HepG2 (cell line): ENCODE data around the gene ZNF333. TPM values are rescaled to one million over a fixed set of nuclear protein-coding genes. Genes with fewer than 3 reads are reported as not detected.

ENCODE experiments used
- ATAC-seq: fragments of 200-7000 bp; cut with Tn5 transposase; 3 replicates; pipeline ENCODE4 v1.9.1; 2020; ENCODE audit warnings: mild to moderate bottlenecking, moderate library complexity
- BruUV-seq: library from RNA; stranded (reverse); fragments of 400-500 nt; replicated peaks from 2 replicates; lab custom pipeline; 2021; lab: Mats Ljungman, UMichigan
- CTCF ChIA-PET: fragments of 300-600 bp; formaldehyde crosslinking; extraction: SDS; loops from one replicate; lab custom pipeline; 2021; ENCODE audit warnings: low total read pairs, inconsistent platforms, low intra/inter-chr PET ratio; lab: Yijun Ruan, JAX
- POLR2A ChIA-PET: fragments of 350-600 bp; sonication (Branson Sonifier 250); formaldehyde crosslinking; loops from one replicate; lab custom pipeline; 2020; ENCODE audit warnings: antibody characterized with exemption, inconsistent platforms; lab: Yijun Ruan, JAX
- DNase-seq: peaks from one replicate; pipeline ENCODE4 v3.0.0-alpha.2; 2015; ENCODE audit warnings: low spot score
- FAIRE-seq: peaks from 3 replicates; lab custom pipeline; 2011; peaks lifted over from hg19 to GRCh38; lab: Jason Lieb, UNC
- H2AFZ ChIP-seq: one replicate; pipeline ENCODE4 v1.6.1; 2011; ENCODE audit warnings: low read length, inconsistent platforms
- H3K27ac ChIP-seq: fragments of 300-600 bp; 3 replicates; pipeline ENCODE4 v1.8.0; 2011; ENCODE audit warnings: mixed run types, mild to moderate bottlenecking, mixed read lengths, low read length, inconsistent platforms; ENCODE audit not compliant: insufficient read depth; ENCODE audit errors: extremely low read length
- H3K27me3 ChIP-seq, 2 experiments: fragments of 200-600 bp in 1 of 2; 2 replicates in 1 of 2; 3 replicates in 1 of 2; pipeline versions ENCODE4 v1.6.0 to v1.8.0; 2011; ENCODE audit warnings: low read length in 2 of 2, mild to moderate bottlenecking in 2 of 2, moderate library complexity in 2 of 2, inconsistent platforms in 1 of 2; ENCODE audit not compliant: insufficient read depth in 2 of 2, control insufficient read depth in 1 of 2
- H3K36me3 ChIP-seq, 2 experiments: fragments of 200-600 bp in 1 of 2; replicated peaks in 1 of 2; 2 replicates in 1 of 2; 3 replicates in 1 of 2; pipeline versions ENCODE4 v1.5.1 to v1.8.0; 2011; ENCODE audit warnings: low read length in 2 of 2, inconsistent platforms in 1 of 2; ENCODE audit not compliant: insufficient read depth in 2 of 2, control insufficient read depth in 1 of 2
- H3K4me1 ChIP-seq: 2 replicates; pipeline ENCODE4 v1.5.1; 2012; ENCODE audit warnings: low read length, inconsistent platforms; ENCODE audit not compliant: insufficient read depth
- H3K4me2 ChIP-seq: 2 replicates; pipeline ENCODE4 v1.6.0; 2011; ENCODE audit warnings: low read depth, low read length, inconsistent platforms
- H3K4me3 ChIP-seq, 3 experiments: fragments of 200-600 bp in 1 of 3; sonication (generic), shearing (Covaris generic) in 1 of 3; replicated peaks in 1 of 3; 2 replicates each; pipeline ENCODE4 v1.5.1; 2011 to 2016; ENCODE audit warnings: low read length in 3 of 3, inconsistent platforms in 2 of 3, low read depth in 2 of 3, mild to moderate bottlenecking in 2 of 3, control low read depth in 1 of 3, mixed read lengths in 1 of 3; ENCODE audit not compliant: insufficient read depth in 1 of 3
- H3K79me2 ChIP-seq: one replicate; pipeline ENCODE4 v1.6.1; 2011; ENCODE audit warnings: low read length, inconsistent platforms; ENCODE audit not compliant: insufficient read depth
- H3K9ac ChIP-seq: 2 replicates; pipeline ENCODE4 v1.6.0; 2011; ENCODE audit warnings: mild to moderate bottlenecking, low read depth, low read length, inconsistent platforms; ENCODE audit not compliant: insufficient read depth
- H3K9me3 ChIP-seq: 2 replicates; pipeline ENCODE4 v1.5.1; 2012; ENCODE audit warnings: mild to moderate bottlenecking, low read length
- H4K20me1 ChIP-seq: 2 replicates; pipeline ENCODE4 v1.6.0; 2011; ENCODE audit warnings: inconsistent platforms, mild to moderate bottlenecking, low read length, moderate library complexity; ENCODE audit not compliant: insufficient read depth
- CREB1 ChIP-seq, 2 experiments: fragments of 450-650 bp in 1 of 2; IDR thresholded peaks; 2 replicates each; pipeline ENCODE4 v1.6.1; 2016 to 2017; ENCODE audit warnings: control low read depth in 1 of 2, mild to moderate bottlenecking in 1 of 2, missing compliant biosample characterization in 1 of 2, missing genetic modification characterization in 1 of 2
- ESRRA ChIP-seq: sonication (generic); formaldehyde crosslinking; IDR thresholded peaks from 2 replicates; pipeline ENCODE4 v1.5.1; 2020; ENCODE audit warnings: mild to moderate bottlenecking, low read depth, missing genetic modification reagents
- GTF2F1 ChIP-seq: fragments of 150-350 bp; IDR thresholded peaks from 2 replicates; pipeline ENCODE4 v1.6.1; 2014; ENCODE audit warnings: low read length
- KLF15 ChIP-seq: sonication (generic); formaldehyde crosslinking; IDR thresholded peaks from 2 replicates; pipeline ENCODE4 v1.8.1; 2023; ENCODE audit warnings: borderline replicate concordance, mild to moderate bottlenecking, inconsistent platforms, missing genetic modification reagents, mixed read lengths
- NFYB ChIP-seq: sonication (generic); formaldehyde crosslinking; IDR thresholded peaks from 2 replicates; pipeline ENCODE4 v1.4.0; 2020; ENCODE audit warnings: missing genetic modification reagents
- SIX1 ChIP-seq: sonication (generic); formaldehyde crosslinking; IDR thresholded peaks from 2 replicates; pipeline ENCODE4 v1.4.0; 2020; ENCODE audit warnings: missing genetic modification reagents, borderline replicate concordance
- ZNF101 ChIP-seq: sonication (generic); formaldehyde crosslinking; IDR thresholded peaks from 2 replicates; pipeline ENCODE4 v1.4.0; 2020; ENCODE audit warnings: mild to moderate bottlenecking, low read depth, missing genetic modification reagents, borderline replicate concordance
- ZNF383 ChIP-seq: sonication (generic); formaldehyde crosslinking; IDR thresholded peaks from 2 replicates; pipeline ENCODE4 v1.4.0; 2020; ENCODE audit warnings: missing genetic modification reagents, mild to moderate bottlenecking, borderline replicate concordance
- ZNF546 ChIP-seq: sonication (generic); formaldehyde crosslinking; conservative IDR thresholded peaks from 2 replicates; pipeline ENCODE4 v1.8.1; 2023; ENCODE audit warnings: mild to moderate bottlenecking, missing genetic modification reagents
- ZNF616 ChIP-seq: sonication (generic); formaldehyde crosslinking; IDR thresholded peaks from 2 replicates; pipeline ENCODE4 v1.5.0; 2020; ENCODE audit warnings: low read depth, mild to moderate bottlenecking, missing genetic modification reagents
- ZNF737 ChIP-seq: sonication (generic); formaldehyde crosslinking; IDR thresholded peaks from 2 replicates; pipeline ENCODE4 v1.5.0; 2020; ENCODE audit warnings: missing genetic modification reagents, mild to moderate bottlenecking, borderline replicate concordance
- ZNF841 ChIP-seq: sonication (generic); formaldehyde crosslinking; IDR thresholded peaks from 2 replicates; pipeline ENCODE4 v1.8.1; 2023; ENCODE audit warnings: missing genetic modification reagents, borderline replicate concordance
- ZNF883 ChIP-seq: sonication (generic); formaldehyde crosslinking; IDR thresholded peaks from 2 replicates; pipeline ENCODE4 v1.5.1; 2020; ENCODE audit warnings: mild to moderate bottlenecking, missing genetic modification reagents; ENCODE audit errors: not compliant biosample characterization
- WGBS: methylation state at CpG from one replicate; pipeline ENCODE4 v1.1.6; 2017; ENCODE audit warnings: low lambda C conversion rate; 5-methylcytosine and 5-hydroxymethylcytosine counted together
- in situ Hi-C: cut with HindIII; loops from 2 replicates; pipeline ENCODE4 v1.10.0; 2017; ENCODE audit warnings: low pct_unique_long_range_greater_than_20kb; ENCODE audit not compliant: extremely low pct_ligation_motif_present
- intact Hi-C: fragments of 100-400 bp; cut with micrococcal nuclease; formaldehyde crosslinking; loops from one replicate; pipeline ENCODE4 v1.10.0; 2022; ENCODE audit not compliant: unreplicated experiment
- polyA plus RNA-seq, 8 experiments: library from polyadenylated mRNA; depleted of rRNA in 3 of 8; stranded (reverse) in 7 of 8; unstranded in 1 of 8; fragments of >200 nt; fragmentation: Illumina TruSeq in 4 of 8; extraction: Trizol in 4 of 8; gene quantifications; 2 replicates each; pipeline versions ENCODE4 v1.2.1 to v1.2.3, GENCODE V29; 2011 to 2016; ENCODE audit warnings: low read depth in 4 of 8, missing spikeins in 1 of 8, mixed read lengths in 1 of 8; ENCODE audit not compliant: insufficient read depth in 1 of 8
- total RNA-seq, 5 experiments: library from RNA; depleted of rRNA; stranded (reverse); fragments of >200 nt; fragmentation: Illumina TruSeq; extraction: Trizol; gene quantifications; 2 replicates each; pipeline ENCODE4 v1.2.3, GENCODE V29; 2016; ENCODE audit warnings: low read depth in 1 of 5
- TF ChIP-seq, protein P1 (sequence below): sonication (generic); formaldehyde crosslinking; IDR thresholded peaks from 2 replicates; pipeline ENCODE4 v1.8.0; 2022; ENCODE audit warnings: missing genetic modification reagents, low read depth, mild to moderate bottlenecking, borderline replicate concordance
- TF ChIP-seq, protein P2 (sequence below), 2 experiments: sonication (generic) in 1 of 2; formaldehyde crosslinking in 1 of 2; IDR thresholded peaks; 2 replicates each; pipeline versions ENCODE4 v1.4.0 to v1.6.1; 2018 to 2020; ENCODE audit warnings: missing genetic modification reagents in 2 of 2, borderline replicate concordance in 1 of 2, low read depth in 1 of 2, mild to moderate bottlenecking in 1 of 2, missing biosample characterization in 1 of 2

ZNF333 gene
- total and polyA plus RNA-seq, 2 of the 13 experiments (the other 11 are each of a cell fraction or from before 2014, with no cell fraction given) = 3.4 to 6.4 TPM

GRCh38 chr19:14676762-14677161, 13.1 kb upstream of the ZNF333 start:
- 45% methylated on average over 10 of the region's 10 CpGs for WGBS
- POLR2A ChIA-PET = no interaction called here
- no peak overlapping the region for H3K4me2 ChIP-seq
- H3K9me3 ChIP-seq = no peaks in the 10 kb centered on the region
- ATAC-seq (no peak), DNase-seq (no peak), FAIRE-seq (no peak)
- CTCF ChIA-PET = no interaction called here
- in situ Hi-C loops = no loop called here
- H2AFZ ChIP-seq = no peak overlapping the region
- no peak overlapping the region for H3K27ac ChIP-seq
- peaks cover 0 to 9% of the 10 kb centered on the region in 2 experiments; a peak in 1 of 5 replicates for H3K27me3 ChIP-seq
- H3K9ac ChIP-seq = no peak overlapping the region
- TF ChIP-seq NFYB (CRISPR knock-in tag) = no peak
- peak; percentile 84 for TF ChIP-seq CREB1 (IDR thresholded peaks at IDR 0.05)
- TF ChIP-seq CREB1 (CRISPR knock-in tag; IDR thresholded peaks at IDR 0.05) = no peak
- no peak for TF ChIP-seq ZNF841 (CRISPR knock-in tag)
- no peak for TF ChIP-seq ESRRA
- TF ChIP-seq ZNF737 (CRISPR knock-in tag) = no peak
- intact Hi-C loops = no loop called here
- no peaks in the 10 kb centered on the region for H3K36me3 ChIP-seq
- no peaks in the 10 kb centered on the region for H3K79me2 ChIP-seq
- H4K20me1 ChIP-seq = no peaks in the 10 kb centered on the region
- no TSS peak for BruUV-seq
- H3K4me1 ChIP-seq = peaks cover 8% of the 10 kb centered on the region
- no peak overlapping the region for H3K4me3 ChIP-seq

DNA sequence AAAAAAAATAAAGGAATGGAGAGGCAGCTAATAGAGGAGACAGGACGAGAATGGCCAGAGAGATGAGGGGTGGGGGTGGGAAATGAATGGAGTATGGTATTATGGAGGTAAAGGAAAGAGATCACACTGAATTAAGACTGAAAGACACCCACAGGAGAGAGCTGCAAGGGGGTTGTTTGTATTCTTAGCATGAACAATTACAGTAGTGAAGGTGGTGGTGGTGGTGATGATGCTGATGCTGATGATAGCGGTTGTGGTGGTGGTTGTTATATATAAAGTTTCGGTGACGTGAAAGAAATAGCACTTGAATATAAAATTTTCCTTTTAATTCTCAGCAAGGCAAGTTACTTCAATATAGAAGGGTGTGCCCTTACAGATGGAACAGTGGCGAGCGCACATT, 12.4 kb upstream of the ZNF333 start:
- DNase-seq = no peak
- Histone ChIP-seq H3K27ac (no peak overlapping the region), H3K9ac (no peak overlapping the region), H3K4me1 (peaks cover 2% of the 10 kb centered on the region), H2AFZ (no peak overlapping the region), H4K20me1 (no peaks in the 10 kb centered on the region), H3K79me2 (no peaks in the 10 kb centered on the region), H3K4me2 (no peak overlapping the region), H3K4me3 (no peak overlapping the region), H3K9me3 (no peaks in the 10 kb centered on the region), H3K36me3 (no peaks in the 10 kb centered on the region), H3K27me3 (peaks cover 0 to 9% of the 10 kb centered on the region in 2 experiments; a peak in 1 of 5 replicates)
- no peak for ATAC-seq
- intact Hi-C loops = no loop called here
- no TSS peak for BruUV-seq
- 51% methylated on average over 6 of the region's 6 CpGs for WGBS
- in situ Hi-C loops = no loop called here
- ChIA-PET CTCF (no interaction called here), POLR2A (no interaction called here)
- FAIRE-seq = no peak
- TF ChIP-seq GTF2F1 = no peak
- TF ChIP-seq ZNF616 (CRISPR knock-in tag) = no peak
- TF ChIP-seq, protein P1, sequence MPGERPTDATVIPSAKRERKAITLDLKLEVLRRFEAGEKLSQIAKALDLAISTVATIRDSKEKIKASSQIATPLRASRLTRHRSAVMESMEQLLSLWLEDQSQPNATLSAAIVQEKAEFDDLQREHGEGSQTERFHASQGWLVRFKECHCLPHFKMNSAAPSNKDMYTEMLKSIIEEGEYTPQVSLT (CRISPR knock-in tag) = no peak
- TF ChIP-seq, protein P2, sequence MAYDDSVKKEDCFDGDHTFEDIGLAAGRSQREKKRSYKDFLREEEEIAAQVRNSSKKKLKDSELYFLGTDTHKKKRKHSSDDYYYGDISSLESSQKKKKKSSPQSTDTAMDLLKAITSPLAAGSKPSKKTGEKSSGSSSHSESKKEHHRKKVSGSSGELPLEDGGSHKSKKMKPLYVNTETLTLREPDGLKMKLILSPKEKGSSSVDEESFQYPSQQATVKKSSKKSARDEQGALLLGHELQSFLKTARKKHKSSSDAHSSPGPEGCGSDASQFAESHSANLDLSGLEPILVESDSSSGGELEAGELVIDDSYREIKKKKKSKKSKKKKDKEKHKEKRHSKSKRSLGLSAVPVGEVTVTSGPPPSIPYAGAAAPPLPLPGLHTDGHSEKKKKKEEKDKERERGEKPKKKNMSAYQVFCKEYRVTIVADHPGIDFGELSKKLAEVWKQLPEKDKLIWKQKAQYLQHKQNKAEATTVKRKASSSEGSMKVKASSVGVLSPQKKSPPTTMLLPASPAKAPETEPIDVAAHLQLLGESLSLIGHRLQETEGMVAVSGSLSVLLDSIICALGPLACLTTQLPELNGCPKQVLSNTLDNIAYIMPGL (CRISPR knock-in tag; IDR thresholded peaks at IDR 0.05; ENCODE audit: borderline replicate concordance in 1 of 2, low read depth in 1 of 2) = no peak
- no peak for TF ChIP-seq ZNF883 (CRISPR knock-in tag)
- TF ChIP-seq ZNF383 (CRISPR knock-in tag) = no peak
- no peak for TF ChIP-seq ZNF546 (CRISPR knock-in tag)
- no peak for TF ChIP-seq ZNF101 (CRISPR knock-in tag)
- no peak for TF ChIP-seq SIX1 (CRISPR knock-in tag)
- no peak for TF ChIP-seq KLF15 (CRISPR knock-in tag)
